ENCODE measurements around the gene ZNF775. TPM values are rescaled to one million over a fixed set of nuclear protein-coding genes. Genes with fewer than 3 reads are reported as not detected.

Gene ZNF775
- total and polyA plus RNA-seq, 5 donors = 4.5 to 6.5 (median 5.7) TPM

DNA sequence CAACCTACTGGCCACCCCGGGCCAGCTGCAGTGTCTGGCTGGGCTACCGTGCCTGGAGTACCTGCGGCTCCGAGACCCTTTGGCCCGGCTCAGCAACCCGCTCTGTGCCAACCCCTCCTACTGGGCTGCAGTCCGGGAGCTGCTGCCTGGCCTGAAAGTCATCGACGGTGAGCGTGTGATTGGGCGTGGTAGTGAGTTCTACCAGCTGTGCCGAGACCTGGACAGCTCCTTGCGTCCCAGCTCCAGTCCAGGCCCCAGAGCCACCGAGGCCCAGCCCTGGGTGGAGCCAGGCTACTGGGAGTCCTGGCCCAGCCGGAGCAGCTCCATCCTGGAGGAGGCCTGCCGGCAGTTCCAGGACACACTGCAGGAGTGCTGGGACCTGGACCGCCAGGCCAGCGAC lies 42.0 kb upstream of the ZNF775 start:
- H3K4me3 ChIP-seq (ENCODE audit: low read length) = no peak overlapping the region
- peaks cover 4% of the 10 kb centered on the region for H3K4me1 ChIP-seq (ENCODE audit: control insufficient read depth, insufficient read depth, low read length)
- H3K27ac ChIP-seq (ENCODE audit: low read length) = no peak overlapping the region
- ATAC-seq (no peak), DNase-seq (peak in 1 of 3 donors; percentile 53)
- WGBS = 91% methylated on average over 18 of the region's 18 CpGs
- no peaks in the 10 kb centered on the region for H3K27me3 ChIP-seq (ENCODE audit: control insufficient read depth, insufficient read depth)
- intact Hi-C loops (cut with DNase I) = no loop called here
- no peaks in the 10 kb centered on the region for H3K9me3 ChIP-seq (ENCODE audit: control insufficient read depth, low read length)

DNA sequence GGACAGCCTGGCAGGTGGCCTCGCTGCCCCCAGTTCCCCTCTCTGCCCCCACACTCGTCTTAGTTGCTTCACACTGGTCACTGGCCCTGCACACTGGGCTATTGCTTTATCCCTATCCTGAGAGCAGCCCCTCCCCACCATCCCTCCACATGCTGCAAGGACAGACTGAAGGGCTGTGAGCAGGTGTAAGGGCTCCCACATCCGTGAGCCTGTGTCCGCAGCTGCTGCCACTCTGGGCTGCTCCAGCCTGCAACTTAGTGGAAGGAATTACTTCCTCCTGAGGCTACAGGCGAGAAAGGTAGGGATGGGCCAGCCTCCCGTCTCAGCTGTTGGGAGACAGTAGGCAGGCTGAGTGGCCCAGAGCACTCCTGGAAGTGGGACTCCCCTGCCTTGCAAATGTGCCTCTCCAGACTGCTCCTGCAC lies 41.5 kb upstream of the ZNF775 start:
- intact Hi-C loops (cut with DNase I) = no loop called here
- no peak overlapping the region for H3K27ac ChIP-seq (ENCODE audit: low read length)
- H3K4me1 ChIP-seq (ENCODE audit: control insufficient read depth, insufficient read depth, low read length) = peaks cover 4% of the 10 kb centered on the region
- no peak overlapping the region for H3K4me3 ChIP-seq (ENCODE audit: low read length)
- ATAC-seq (no peak), DNase-seq (no peak)
- WGBS = 91% methylated on average over 6 of the region's 6 CpGs
- no peaks in the 10 kb centered on the region for H3K27me3 ChIP-seq (ENCODE audit: control insufficient read depth, insufficient read depth)
- H3K9me3 ChIP-seq (ENCODE audit: control insufficient read depth, low read length) = no peaks in the 10 kb centered on the region

DNA sequence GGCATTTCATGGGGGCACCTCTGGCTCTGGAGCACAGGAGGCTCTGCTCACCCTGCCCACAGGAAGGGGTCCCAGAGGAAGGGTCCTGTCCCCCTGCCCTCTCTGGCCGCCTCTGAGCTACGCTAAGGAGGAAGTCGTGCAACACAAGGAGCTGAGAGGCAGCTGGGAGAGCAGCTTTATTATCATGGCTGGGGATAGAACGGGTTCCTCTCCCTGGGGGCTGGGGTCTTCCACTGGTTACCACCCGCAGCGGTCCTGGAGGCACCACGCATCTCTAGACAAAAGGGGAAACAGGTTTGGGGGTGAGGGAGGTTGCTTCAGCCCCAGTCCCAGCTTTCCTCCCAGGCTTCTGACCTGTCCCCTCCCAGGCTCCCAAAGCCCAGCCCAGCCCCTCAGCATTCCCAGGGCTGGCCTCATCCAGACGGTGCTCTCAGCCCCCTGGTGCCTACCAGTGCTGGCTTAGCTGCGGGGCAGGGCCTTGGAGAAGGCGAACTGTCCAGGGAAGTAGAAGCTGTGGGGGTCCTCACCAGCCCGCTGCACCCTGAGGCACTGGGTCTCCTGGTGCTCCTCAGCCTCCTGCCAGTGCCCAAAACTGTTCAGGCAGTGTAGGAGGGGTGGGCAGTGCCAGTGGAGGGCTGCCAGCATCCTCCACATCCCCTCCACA lies 40.8 kb upstream of the ZNF775 start:
- 80% methylated on average over 11 of the region's 11 CpGs for WGBS
- peaks cover 4% of the 10 kb centered on the region for H3K4me1 ChIP-seq (ENCODE audit: control insufficient read depth, insufficient read depth, low read length)

GRCh38 chr7:150339409-150339809 lies 39.7 kb upstream of the ZNF775 start:
- WGBS = 70% methylated on average over 9 of the region's 9 CpGs
- peaks cover 4% of the 10 kb centered on the region for H3K4me1 ChIP-seq (ENCODE audit: control insufficient read depth, insufficient read depth, low read length)
- no peak overlapping the region for H3K27ac ChIP-seq (ENCODE audit: low read length)
- no peak overlapping the region for H3K4me3 ChIP-seq (ENCODE audit: low read length)
- no peaks in the 10 kb centered on the region for H3K9me3 ChIP-seq (ENCODE audit: control insufficient read depth, low read length)
- intact Hi-C loops (cut with DNase I) = no loop called here
- no peak for ATAC-seq
- H3K27me3 ChIP-seq (ENCODE audit: control insufficient read depth, insufficient read depth) = no peaks in the 10 kb centered on the region
- no peak for DNase-seq

More for the DNA sequence above, 40.8 kb upstream of the ZNF775 start:
- no peaks in the 10 kb centered on the region for H3K9me3 ChIP-seq (ENCODE audit: control insufficient read depth, low read length)
- no peak overlapping the region for H3K27ac ChIP-seq (ENCODE audit: low read length)
- H3K27me3 ChIP-seq (ENCODE audit: control insufficient read depth, insufficient read depth) = no peaks in the 10 kb centered on the region
- ATAC-seq (no peak), DNase-seq (no peak)
- H3K4me3 ChIP-seq (ENCODE audit: low read length) = no peak overlapping the region
- intact Hi-C loops (cut with DNase I) = no loop called here

- Histone ChIP-seq H3K27me3 (ENCODE audit: control insufficient read depth, insufficient read depth) (no peaks in the 10 kb centered on the region), H3K9me3 (ENCODE audit: control insufficient read depth, low read length) (no peaks in the 10 kb centered on the region), H3K27ac (ENCODE audit: low read length) (no peak overlapping the region), H3K4me3 (ENCODE audit: low read length) (peak overlapping the region; percentile 37), H3K4me1 (ENCODE audit: control insufficient read depth, insufficient read depth, low read length) (peaks cover 4% of the 10 kb centered on the region)
- ATAC-seq (peak; percentile 56 to 60), DNase-seq (peak; percentile 57 to 88 (median 86))
- WGBS = 14% methylated on average over 39 of the region's 39 CpGs
- intact Hi-C loops (cut with DNase I) = no loop called here
Measured at GRCh38 chr7:150340024-150340749, 38.9 kb upstream of the ZNF775 start.

DNA sequence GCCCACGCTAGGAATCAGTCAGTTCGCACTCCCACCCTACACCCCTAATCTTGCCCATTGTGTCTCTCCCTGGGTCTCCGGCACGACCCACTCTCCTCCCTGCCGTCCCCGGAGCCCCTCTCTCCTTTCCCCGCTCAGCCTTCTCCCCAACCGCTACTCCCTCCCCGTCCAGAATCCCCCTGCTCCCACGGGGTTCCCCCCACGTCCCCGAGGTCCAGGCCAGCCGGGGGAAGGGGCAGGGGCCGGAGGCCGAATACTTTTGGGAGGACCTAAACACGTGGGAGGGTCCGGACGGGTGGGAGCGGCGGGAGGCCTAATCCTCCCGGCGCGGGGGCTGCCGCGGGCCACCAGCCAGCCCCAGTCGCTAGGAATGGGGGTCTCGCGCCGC lies 38.3 kb upstream of the ZNF775 start:
- DNase-seq = peak in 2 of 3 donors; percentile 57 to 62
- H3K9me3 ChIP-seq (ENCODE audit: control insufficient read depth, low read length) = no peaks in the 10 kb centered on the region
- H3K4me3 ChIP-seq (ENCODE audit: low read length) = peak overlapping the region; percentile 37
- ATAC-seq = peak; percentile 2 to 15
- peak overlapping the region; percentile 22 for H3K27ac ChIP-seq (ENCODE audit: low read length)
- no peaks in the 10 kb centered on the region for H3K27me3 ChIP-seq (ENCODE audit: control insufficient read depth, insufficient read depth)
- 21% methylated on average over 29 of the region's 29 CpGs for WGBS
- peaks cover under 1% of the 10 kb centered on the region for H3K4me1 ChIP-seq (ENCODE audit: control insufficient read depth, insufficient read depth, low read length)
- intact Hi-C loops (cut with DNase I) = no loop called here

DNA sequence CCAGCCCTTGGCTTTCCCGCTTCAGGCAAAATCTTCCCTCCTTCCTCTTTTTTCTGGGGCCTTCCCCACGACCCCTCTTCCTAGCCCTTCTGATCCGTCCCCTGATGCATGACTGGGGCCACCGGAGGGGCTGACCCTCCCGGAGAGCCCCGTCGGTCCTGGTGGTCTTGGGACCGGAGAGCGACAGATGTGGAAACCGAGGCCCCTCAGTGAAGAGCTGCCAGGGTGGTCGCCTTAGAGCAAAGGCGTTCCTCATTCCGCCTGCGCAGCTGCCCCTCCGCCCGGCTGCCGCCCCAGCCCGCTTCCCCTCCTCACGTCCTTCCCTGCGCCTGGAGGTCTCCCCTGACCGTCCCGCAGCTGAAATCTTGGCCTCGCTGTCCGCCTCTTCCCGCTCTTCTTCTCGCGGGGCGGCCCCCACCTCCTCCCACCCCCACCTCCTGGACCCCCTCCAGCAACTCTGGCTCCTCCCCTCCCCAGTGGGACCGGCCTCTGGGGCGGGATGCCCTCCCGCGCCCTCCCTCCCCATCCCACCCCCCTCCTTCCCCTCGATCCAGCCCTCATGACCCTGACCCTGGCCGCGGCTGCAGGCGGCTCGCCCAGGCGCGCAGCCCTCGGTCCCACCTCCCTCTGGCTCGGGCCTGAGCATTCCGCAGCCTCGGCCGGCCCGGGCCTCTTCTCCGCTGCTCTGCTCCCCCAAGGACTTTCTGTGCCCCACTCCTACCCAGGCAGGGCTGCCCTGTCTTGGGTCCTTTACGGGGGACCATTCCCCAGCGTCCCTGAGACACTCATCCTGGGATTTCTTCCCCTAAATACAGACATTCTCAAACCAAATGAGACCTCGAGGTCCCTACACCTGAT lies 37.6 kb upstream of the ZNF775 start, which contains the start of gene RARRES2:
Gene RARRES2 (minus strand): TSS at position 367 of the 858 bp plus-strand sequence. CDS start 1,020 bp downstream, outside the sequence.
- peak within 1 kb of the TSS; percentile 37 for H3K4me3 ChIP-seq (ENCODE audit: low read length)
- H3K27ac ChIP-seq (ENCODE audit: low read length) = peak within 1 kb of the TSS; percentile 22
- DNase-seq (peak; percentile 63 to 92 (median 91)), ATAC-seq (peak; percentile 81 to 86)
- H3K27me3 ChIP-seq (ENCODE audit: control insufficient read depth, insufficient read depth) = no peaks in the 10 kb centered on the region
- 9% methylated on average over 49 of the region's 49 CpGs for WGBS
- no peaks in the 10 kb centered on the region for H3K9me3 ChIP-seq (ENCODE audit: control insufficient read depth, low read length)
- intact Hi-C loops (cut with DNase I) = no loop called here
- no peaks in the 10 kb centered on the region for H3K4me1 ChIP-seq (ENCODE audit: control insufficient read depth, insufficient read depth, low read length)

- intact Hi-C loops (cut with DNase I) = no loop called here
- WGBS = 84% methylated on average over 9 of the region's 9 CpGs
- H3K27me3 ChIP-seq (ENCODE audit: control insufficient read depth, insufficient read depth) = no peaks in the 10 kb centered on the region
- no peaks in the 10 kb centered on the region for H3K4me1 ChIP-seq (ENCODE audit: control insufficient read depth, insufficient read depth, low read length)
- DNase-seq (no peak), ATAC-seq (no peak)
- H3K4me3 ChIP-seq (ENCODE audit: low read length) = no peak overlapping the region
- H3K27ac ChIP-seq (ENCODE audit: low read length) = no peak overlapping the region
- H3K9me3 ChIP-seq (ENCODE audit: control insufficient read depth, low read length) = no peaks in the 10 kb centered on the region
Measured at GRCh38 chr7:150342121-150342408, 37.1 kb upstream of the ZNF775 start.

DNA sequence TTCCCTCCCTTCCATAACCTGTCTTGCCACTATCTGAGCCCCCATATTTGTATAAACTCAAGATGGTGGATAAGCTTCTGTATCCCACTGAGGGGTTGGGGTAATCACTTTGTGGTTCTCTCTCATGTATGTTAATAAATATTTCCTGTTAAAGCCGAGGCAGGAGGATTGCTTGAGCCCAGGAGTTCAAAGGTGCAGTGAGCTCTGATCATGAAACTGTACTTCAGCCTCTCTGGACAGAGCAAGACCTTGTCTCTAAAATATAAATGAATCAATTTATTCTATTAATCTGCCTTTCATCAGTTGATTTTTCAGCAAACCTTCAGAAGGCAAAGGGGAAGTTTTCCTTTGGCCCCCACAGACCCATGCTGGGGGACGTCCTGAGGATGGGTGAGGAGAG lies 35.9 kb upstream of the ZNF775 start:
- no peak for ATAC-seq

GRCh38 chr7:150344299-150344698 lies 34.8 kb upstream of the ZNF775 start:
- intact Hi-C loops (cut with DNase I) = no loop called here
- no peak for ATAC-seq
- Histone ChIP-seq H3K27me3 (ENCODE audit: control insufficient read depth, insufficient read depth) (no peaks in the 10 kb centered on the region), H3K4me1 (ENCODE audit: control insufficient read depth, insufficient read depth, low read length) (no peaks in the 10 kb centered on the region), H3K9me3 (ENCODE audit: control insufficient read depth, low read length) (no peaks in the 10 kb centered on the region), H3K4me3 (ENCODE audit: low read length) (no peak overlapping the region), H3K27ac (ENCODE audit: low read length) (no peak overlapping the region)
- DNase-seq = no peak

More for the DNA sequence above, 35.9 kb upstream of the ZNF775 start:
- Histone ChIP-seq H3K4me3 (ENCODE audit: low read length) (no peak overlapping the region), H3K27me3 (ENCODE audit: control insufficient read depth, insufficient read depth) (no peaks in the 10 kb centered on the region), H3K9me3 (ENCODE audit: control insufficient read depth, low read length) (no peaks in the 10 kb centered on the region), H3K27ac (ENCODE audit: low read length) (no peak overlapping the region), H3K4me1 (ENCODE audit: control insufficient read depth, insufficient read depth, low read length) (no peaks in the 10 kb centered on the region)
- 82% methylated on average over 2 of the region's 2 CpGs for WGBS
- no peak for DNase-seq
- intact Hi-C loops (cut with DNase I) = no loop called here

DNA sequence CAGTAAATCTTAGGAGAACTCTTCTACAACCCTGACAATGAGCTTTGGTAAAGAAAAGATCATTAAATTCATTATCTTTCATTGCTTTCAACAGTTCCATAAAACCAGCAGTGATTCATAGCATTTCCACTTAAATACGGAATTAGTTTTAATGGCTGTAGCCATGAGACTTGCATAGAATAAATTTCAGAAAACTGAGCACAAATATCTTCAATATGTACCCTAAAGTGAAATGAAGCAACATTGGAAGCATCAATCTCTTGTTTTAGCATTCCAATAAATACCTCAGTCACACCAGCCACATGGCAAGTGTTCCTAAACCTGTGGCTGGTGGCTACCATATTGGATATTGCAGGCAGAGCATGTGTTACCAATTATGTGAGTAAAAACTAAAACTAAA lies 34.1 kb upstream of the ZNF775 start:
- Histone ChIP-seq H3K9me3 (ENCODE audit: control insufficient read depth, low read length) (no peaks in the 10 kb centered on the region), H3K27ac (ENCODE audit: low read length) (no peak overlapping the region), H3K4me1 (ENCODE audit: control insufficient read depth, insufficient read depth, low read length) (no peaks in the 10 kb centered on the region), H3K4me3 (ENCODE audit: low read length) (no peak overlapping the region), H3K27me3 (ENCODE audit: control insufficient read depth, insufficient read depth) (no peaks in the 10 kb centered on the region)
- intact Hi-C loops (cut with DNase I) = no loop called here
- WGBS = 71% methylated on average over 1 of the region's 1 CpG
- ATAC-seq (no peak), DNase-seq (no peak)

Data from right cardiac atrium (tissue), 5 donors.